AG04450 (cell line): ENCODE data around the gene TNIK. TPM values are rescaled to one million over a fixed set of nuclear protein-coding genes. Genes with fewer than 3 reads are reported as not detected.
"Not testable (repeated sequence)": the region's sequence is repeated elsewhere in the genome, so short reads cannot be mapped to it uniquely, and the experiment has no call there.

Source experiments
- CTCF ChIA-PET: fragments of 300-600, 350-600 bp; formaldehyde crosslinking; extraction: SDS; loops from one replicate; lab custom pipeline; 2022; ENCODE audit warnings: antibody characterized with exemption, inconsistent platforms; lab: Charles Lee
- POLR2A ChIA-PET: fragments of 350-600 bp; formaldehyde crosslinking; extraction: SDS; loops from one replicate; lab custom pipeline; 2021; ENCODE audit warnings: antibody characterized with exemption, inconsistent platforms; lab: Yijun Ruan, JAX
- DNase-seq: peaks from one replicate; pipeline ENCODE4 v3.0.0-alpha.2; 2011; ENCODE audit warnings: low read depth, low spot score
- H3K27ac ChIP-seq: one replicate; pipeline ENCODE4 v1.5.1; 2012; ENCODE audit warnings: low read depth, low read length, control low read depth
- H3K27me3 ChIP-seq: one replicate; pipeline ENCODE4 v1.6.0; 2012; ENCODE audit warnings: low read length; ENCODE audit not compliant: control insufficient read depth, insufficient read depth
- H3K4me3 ChIP-seq: 2 replicates; pipeline ENCODE4 v1.5.1; 2011; ENCODE audit warnings: mild to moderate bottlenecking, low read depth, low read length, control low read depth
- H3K9me3 ChIP-seq: 2 replicates; pipeline ENCODE4 v1.5.1; 2012; ENCODE audit warnings: low read length; ENCODE audit not compliant: control insufficient read depth, insufficient read depth
- polyA plus RNA-seq: library from polyadenylated mRNA; depleted of rRNA; stranded (reverse); fragments of >200 nt; gene quantifications from 2 replicates; pipeline ENCODE4 v1.2.3, GENCODE V29; 2011
- TF ChIP-seq, protein P1 (sequence below): IDR thresholded peaks from 2 replicates; pipeline ENCODE4 v1.5.1; 2011; ENCODE audit warnings: low read depth, low read length, control low read depth, inconsistent platforms

Gene TNIK
- polyA plus RNA-seq, 1 experiment: 9.0 TPM

DNA sequence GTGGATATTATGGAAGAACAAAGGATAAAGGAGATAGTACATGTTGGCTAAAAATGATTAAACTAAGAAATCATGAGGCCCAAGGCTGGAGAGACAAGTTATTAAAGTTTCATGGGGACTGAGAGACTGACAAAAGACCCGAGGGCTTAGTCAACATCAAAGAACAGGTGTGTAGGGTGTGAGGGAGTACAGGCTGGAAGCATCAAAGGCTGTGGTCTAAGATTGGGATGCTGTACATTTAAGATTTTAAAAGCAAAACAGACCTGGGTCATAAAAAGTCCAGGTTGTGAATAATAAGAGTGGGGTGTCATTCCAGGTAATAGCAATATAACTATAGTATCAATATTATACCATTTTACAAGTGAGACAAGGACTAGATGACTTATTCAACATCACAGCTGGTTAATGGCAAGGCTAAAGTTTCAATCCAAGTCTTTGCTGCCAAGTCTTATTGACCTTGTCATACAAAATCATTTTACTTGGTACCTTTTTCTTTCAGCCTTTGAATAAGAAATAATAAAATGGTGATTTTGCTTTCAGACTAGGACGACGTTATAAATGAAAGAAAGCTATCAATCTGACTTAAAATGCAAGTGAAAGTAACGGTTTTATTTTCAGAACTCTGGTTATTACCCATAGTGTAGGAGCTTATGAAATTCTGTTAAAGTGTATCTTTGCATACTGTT is 211.6 kb downstream of the TNIK start:
- POLR2A ChIA-PET: interaction anchor here (0.6 kb wide), 1 partner anchor 276 kb away, joined by 3 read pairs; no protein-coding TSS in a partner anchor
- no peak for DNase-seq
- H3K4me3 ChIP-seq: no peak overlapping the region
- CTCF ChIA-PET: no interaction called here
- H3K9me3 ChIP-seq: no peaks in the 10 kb centered on the region
- no peaks in the 10 kb centered on the region for H3K27me3 ChIP-seq
- TF ChIP-seq, protein P1, sequence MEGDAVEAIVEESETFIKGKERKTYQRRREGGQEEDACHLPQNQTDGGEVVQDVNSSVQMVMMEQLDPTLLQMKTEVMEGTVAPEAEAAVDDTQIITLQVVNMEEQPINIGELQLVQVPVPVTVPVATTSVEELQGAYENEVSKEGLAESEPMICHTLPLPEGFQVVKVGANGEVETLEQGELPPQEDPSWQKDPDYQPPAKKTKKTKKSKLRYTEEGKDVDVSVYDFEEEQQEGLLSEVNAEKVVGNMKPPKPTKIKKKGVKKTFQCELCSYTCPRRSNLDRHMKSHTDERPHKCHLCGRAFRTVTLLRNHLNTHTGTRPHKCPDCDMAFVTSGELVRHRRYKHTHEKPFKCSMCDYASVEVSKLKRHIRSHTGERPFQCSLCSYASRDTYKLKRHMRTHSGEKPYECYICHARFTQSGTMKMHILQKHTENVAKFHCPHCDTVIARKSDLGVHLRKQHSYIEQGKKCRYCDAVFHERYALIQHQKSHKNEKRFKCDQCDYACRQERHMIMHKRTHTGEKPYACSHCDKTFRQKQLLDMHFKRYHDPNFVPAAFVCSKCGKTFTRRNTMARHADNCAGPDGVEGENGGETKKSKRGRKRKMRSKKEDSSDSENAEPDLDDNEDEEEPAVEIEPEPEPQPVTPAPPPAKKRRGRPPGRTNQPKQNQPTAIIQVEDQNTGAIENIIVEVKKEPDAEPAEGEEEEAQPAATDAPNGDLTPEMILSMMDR: no peak
- no peak overlapping the region for H3K27ac ChIP-seq

DNA sequence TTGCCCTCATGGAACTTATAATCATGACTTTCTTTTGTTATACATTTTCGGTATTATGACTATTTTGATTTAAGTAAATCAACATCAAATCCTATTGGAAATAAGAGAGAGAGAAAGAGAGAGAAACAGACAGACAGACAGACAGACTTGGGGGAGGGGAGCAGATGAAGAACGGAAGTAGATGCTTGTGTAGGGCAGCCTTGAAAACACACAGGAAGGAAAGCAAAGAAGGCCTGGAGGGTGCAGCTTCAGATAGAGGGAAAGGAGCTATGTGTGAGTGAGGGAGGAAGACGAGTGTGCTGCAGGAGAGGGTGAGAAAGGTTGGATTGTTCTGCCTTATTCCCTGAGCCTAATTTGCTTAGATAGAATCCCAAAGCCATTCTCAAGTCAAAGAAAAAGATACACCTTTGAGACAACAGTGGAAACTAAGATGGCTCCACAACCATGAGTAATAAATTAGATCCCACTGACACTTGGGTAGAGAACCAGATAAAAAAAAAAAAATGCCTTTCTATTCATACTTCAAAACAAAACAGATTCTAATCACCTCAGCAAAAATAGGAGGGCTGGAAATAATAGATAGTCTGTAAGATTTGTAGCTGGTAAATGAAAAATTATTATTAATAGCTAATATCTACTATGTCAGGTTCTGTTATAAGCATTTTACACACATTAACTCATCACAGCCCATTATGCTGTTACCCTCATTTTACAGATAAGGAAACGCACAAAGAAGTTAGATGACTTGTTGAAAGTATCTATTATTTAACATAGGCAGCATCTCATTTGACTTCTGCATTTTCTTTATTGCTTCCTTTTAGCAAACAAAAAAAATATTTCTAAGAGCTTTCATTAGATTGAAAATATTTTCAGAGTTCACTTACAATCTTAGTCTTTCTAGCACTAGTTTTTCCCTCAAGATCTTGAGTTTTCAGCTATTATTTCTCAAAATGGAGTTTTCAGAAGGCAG is 214.1 kb downstream of the TNIK start:
- ChIA-PET POLR2A (no interaction called here), CTCF (interaction anchor here (0.7 kb wide), 1 partner anchor 1086 kb away, joined by 3 read pairs; no protein-coding TSS in a partner anchor)
- Histone ChIP-seq H3K4me3 (no peak overlapping the region), H3K9me3 (no peaks in the 10 kb centered on the region), H3K27me3 (no peaks in the 10 kb centered on the region), H3K27ac (no peak overlapping the region)
- no peak for DNase-seq
- TF ChIP-seq, protein P1: no peak

DNA sequence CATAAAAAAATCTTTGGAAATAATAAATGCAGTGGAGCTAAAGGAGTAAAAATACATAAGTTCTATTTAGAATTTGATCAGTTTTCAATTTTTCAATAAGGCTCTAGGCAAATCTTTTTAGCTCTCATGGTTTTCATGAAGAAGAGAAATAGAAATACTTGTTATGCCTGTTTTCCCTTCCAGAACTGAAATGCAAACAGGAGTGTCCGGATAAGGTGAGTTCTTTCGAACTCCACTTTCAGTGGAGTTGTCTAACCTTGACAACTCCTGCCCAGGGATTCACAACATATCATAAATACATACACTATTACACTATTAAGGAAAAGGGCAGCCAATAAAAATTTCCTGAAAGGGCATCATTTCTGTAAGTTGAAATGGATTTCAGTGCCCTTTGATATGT is 217.3 kb downstream of the TNIK start:
- Histone ChIP-seq H3K9me3 (no peaks in the 10 kb centered on the region), H3K27me3 (no peaks in the 10 kb centered on the region), H3K4me3 (no peak overlapping the region), H3K27ac (no peak overlapping the region)
- ChIA-PET CTCF (no interaction called here), POLR2A (no interaction called here)
- no peak for DNase-seq
- TF ChIP-seq, protein P1: no peak

DNA sequence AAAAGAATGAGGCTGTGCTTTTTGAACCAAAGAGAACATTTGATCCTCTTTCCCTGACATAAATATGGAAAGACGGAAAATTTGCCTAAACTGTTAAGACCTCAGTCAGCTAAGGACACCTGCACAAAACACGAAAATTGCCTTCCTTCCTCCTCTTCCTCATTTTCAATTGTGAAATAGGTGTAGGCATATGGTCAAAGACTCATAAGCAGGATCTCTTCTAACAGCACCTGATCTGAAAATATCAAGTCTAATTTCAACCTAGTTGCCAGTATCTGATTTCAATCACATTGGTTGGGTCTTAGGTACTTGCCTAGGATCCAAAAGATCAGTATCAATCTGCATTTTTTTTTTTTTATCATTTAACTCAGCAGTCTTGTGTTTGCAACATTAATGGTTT is 218.0 kb downstream of the TNIK start:
- no peak for DNase-seq
- ChIA-PET CTCF (no interaction called here), POLR2A (no interaction called here)
- H3K27ac ChIP-seq: no peak overlapping the region
- TF ChIP-seq, protein P1: no peak
- no peaks in the 10 kb centered on the region for H3K27me3 ChIP-seq
- H3K9me3 ChIP-seq: no peaks in the 10 kb centered on the region
- no peak overlapping the region for H3K4me3 ChIP-seq

DNA sequence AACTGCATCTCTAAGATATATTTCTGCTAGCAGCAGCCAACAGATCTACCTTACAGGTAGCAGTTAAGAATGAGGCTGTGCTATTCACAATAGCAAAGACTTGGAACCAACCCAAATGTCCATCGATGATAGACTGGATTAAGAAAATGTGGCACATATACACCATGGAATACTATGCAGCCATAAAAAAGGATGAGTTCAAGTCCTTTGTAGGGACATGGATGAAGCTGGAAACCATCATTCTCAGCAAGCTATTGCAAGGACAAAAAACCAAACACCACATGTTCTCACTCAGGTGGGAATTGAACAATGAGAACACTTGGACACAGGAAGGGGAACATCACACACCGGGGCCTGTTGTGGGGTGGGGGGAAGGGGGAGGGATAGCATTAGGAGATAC is 218.6 kb downstream of the TNIK start:
- H3K4me3 ChIP-seq, H3K27me3 ChIP-seq, CTCF ChIA-PET, H3K27ac ChIP-seq, H3K9me3 ChIP-seq, POLR2A ChIA-PET, DNase-seq: not testable (repeated sequence)
